Mammary epithelial cell (primary cell): ENCODE results near the gene SIRPA.

Experiments used
- EZH2 ChIP-seq: IDR thresholded peaks from 2 replicates; pipeline ENCODE4 v1.6.1; 2012; ENCODE audit warnings: low read length, inconsistent platforms, borderline replicate concordance
- TF ChIP-seq, protein P1 (sequence below), 2 donors: IDR thresholded peaks in 1 of 2; conservative IDR thresholded peaks in 1 of 2; 2 replicates each; pipeline ENCODE4 v1.5.1; 2011 to 2012; ENCODE audit warnings: inconsistent platforms in 2 of 2, low read length in 2 of 2, mild to moderate bottlenecking in 2 of 2, control low read depth in 1 of 2, low read depth in 1 of 2; ENCODE audit not compliant: insufficient read depth in 1 of 2; ENCODE audit errors: extremely low read depth in 1 of 2

DNA sequence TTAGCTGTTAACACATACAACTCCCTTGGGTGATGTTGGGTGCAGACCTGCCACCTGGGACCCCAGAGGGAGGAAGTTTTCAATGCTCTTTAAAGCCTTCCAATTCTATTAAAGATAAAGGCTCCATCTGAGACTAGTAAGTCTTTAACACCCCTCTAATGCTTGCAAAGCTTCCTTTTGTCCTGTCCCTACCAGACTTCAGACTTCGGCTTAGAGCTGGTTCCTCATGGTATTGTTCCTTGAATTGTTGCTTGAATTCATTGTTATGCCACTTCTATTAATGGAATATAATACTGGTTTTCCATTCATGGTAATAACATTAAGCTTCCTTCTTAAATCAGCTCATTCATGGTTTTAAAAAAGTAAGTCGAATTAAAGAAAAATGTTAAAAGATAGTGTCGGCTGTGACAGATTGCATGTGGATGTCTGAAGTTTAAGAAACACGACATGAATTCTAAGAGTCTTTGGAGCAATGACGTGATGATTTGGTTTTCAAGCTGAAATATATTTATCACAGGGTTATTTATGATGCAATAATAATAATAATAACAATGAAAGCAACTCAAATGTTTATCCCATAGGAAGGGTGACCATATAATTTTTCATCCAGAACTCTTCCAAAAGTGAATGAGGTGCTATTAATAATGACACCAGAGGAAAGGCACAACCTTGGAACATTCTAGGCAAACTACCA lies 76.8 kb downstream of the SIRPA start:
- TF ChIP-seq EZH2: no peak
- TF ChIP-seq, protein P1, sequence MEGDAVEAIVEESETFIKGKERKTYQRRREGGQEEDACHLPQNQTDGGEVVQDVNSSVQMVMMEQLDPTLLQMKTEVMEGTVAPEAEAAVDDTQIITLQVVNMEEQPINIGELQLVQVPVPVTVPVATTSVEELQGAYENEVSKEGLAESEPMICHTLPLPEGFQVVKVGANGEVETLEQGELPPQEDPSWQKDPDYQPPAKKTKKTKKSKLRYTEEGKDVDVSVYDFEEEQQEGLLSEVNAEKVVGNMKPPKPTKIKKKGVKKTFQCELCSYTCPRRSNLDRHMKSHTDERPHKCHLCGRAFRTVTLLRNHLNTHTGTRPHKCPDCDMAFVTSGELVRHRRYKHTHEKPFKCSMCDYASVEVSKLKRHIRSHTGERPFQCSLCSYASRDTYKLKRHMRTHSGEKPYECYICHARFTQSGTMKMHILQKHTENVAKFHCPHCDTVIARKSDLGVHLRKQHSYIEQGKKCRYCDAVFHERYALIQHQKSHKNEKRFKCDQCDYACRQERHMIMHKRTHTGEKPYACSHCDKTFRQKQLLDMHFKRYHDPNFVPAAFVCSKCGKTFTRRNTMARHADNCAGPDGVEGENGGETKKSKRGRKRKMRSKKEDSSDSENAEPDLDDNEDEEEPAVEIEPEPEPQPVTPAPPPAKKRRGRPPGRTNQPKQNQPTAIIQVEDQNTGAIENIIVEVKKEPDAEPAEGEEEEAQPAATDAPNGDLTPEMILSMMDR (conservative IDR thresholded peaks at IDR 0.05 in 1 of 2, IDR thresholded peaks at IDR 0.05 in 1 of 2; ENCODE audit: extremely low read depth in 1 of 2, insufficient read depth in 1 of 2, low read depth in 1 of 2, low read length in 2 of 2): no peak
